Hepatocyte (in vitro differentiated cells): ENCODE measurements around the gene IGSF11. TPM values are rescaled to one million over a fixed set of nuclear protein-coding genes. Genes with fewer than 3 reads are reported as not detected.

Experiments
- DNase-seq: peaks from one replicate; pipeline ENCODE4 v3.0.0-alpha.2; 2016; ENCODE audit warnings: low spot score
- H2AFZ ChIP-seq: fragments of 200-600 bp; sonication (generic); 2 replicates; pipeline ENCODE4 v1.6.0; 2016; ENCODE audit warnings: antibody characterized with exemption, mild to moderate bottlenecking
- H3K27ac ChIP-seq: fragments of 200-600 bp; sonication (generic); 2 replicates; pipeline ENCODE4 v1.5.1; 2016; ENCODE audit warnings: mild to moderate bottlenecking
- H3K27me3 ChIP-seq: fragments of 200-600 bp; sonication (generic); 2 replicates; pipeline ENCODE4 v1.6.1; 2016
- H3K36me3 ChIP-seq: fragments of 200-600 bp; sonication (generic); replicated peaks from 2 replicates; pipeline ENCODE4 v1.5.1; 2016; ENCODE audit warnings: low read depth; ENCODE audit not compliant: insufficient read depth
- H3K4me1 ChIP-seq: fragments of 200-600 bp; sonication (generic); 2 replicates; pipeline ENCODE4 v1.5.1; 2016; ENCODE audit warnings: mild to moderate bottlenecking, moderate library complexity; ENCODE audit not compliant: insufficient read depth
- H3K4me2 ChIP-seq: fragments of 200-600 bp; sonication (generic); 2 replicates; pipeline ENCODE4 v1.6.0; 2016
- H3K4me3 ChIP-seq: fragments of 200-600 bp; sonication (generic); 2 replicates; pipeline ENCODE4 v1.5.1; 2016; ENCODE audit warnings: mild to moderate bottlenecking
- H3K79me2 ChIP-seq: fragments of 200-600 bp; sonication (generic); 2 replicates; pipeline ENCODE4 v1.6.0; 2017; ENCODE audit warnings: mild to moderate bottlenecking
- H3K9me2 ChIP-seq: fragments of 200-600 bp; sonication (generic); replicated peaks from 2 replicates; pipeline ENCODE4 v1.6.0; 2017; ENCODE audit warnings: mild to moderate bottlenecking; ENCODE audit not compliant: insufficient read depth
- H3K9me3 ChIP-seq: fragments of 200-600 bp; sonication (generic); 2 replicates; pipeline ENCODE4 v1.5.1; 2016; ENCODE audit warnings: low read depth, mild to moderate bottlenecking
- H4K20me1 ChIP-seq: fragments of 200-600 bp; sonication (generic); 2 replicates; pipeline ENCODE4 v1.6.0; 2016; ENCODE audit warnings: mild to moderate bottlenecking; ENCODE audit not compliant: insufficient read depth, poor library complexity, severe bottlenecking
- EZH2 ChIP-seq: fragments of 200-600 bp; sonication (generic); IDR thresholded peaks from 2 replicates; pipeline ENCODE4 v1.6.1; 2016; ENCODE audit warnings: antibody characterized with exemption, mild to moderate bottlenecking, borderline replicate concordance
- EZH2phosphoT487 ChIP-seq: fragments of 200-600 bp; sonication (generic); IDR thresholded peaks from one replicate; pipeline ENCODE4 v1.6.1; 2018; ENCODE audit warnings: antibody characterized with exemption, mild to moderate bottlenecking, low read depth, moderate library complexity; ENCODE audit not compliant: unreplicated experiment, severe bottlenecking
- WGBS: methylation state at CpG from one replicate; pipeline ENCODE4 v1.1.6; 2016; ENCODE audit warnings: low lambda C conversion rate; ENCODE audit errors: missing lambda C conversion rate; 5-methylcytosine and 5-hydroxymethylcytosine counted together
- polyA plus RNA-seq: library from polyadenylated mRNA; unstranded; fragments of >200 nt; fragmentation: Nextera tagmentation; extraction: Ambion mirVana; gene quantifications from 2 replicates; pipeline ENCODE4 v1.2.1, GENCODE V29; 2016
- total RNA-seq: library from RNA; depleted of rRNA; stranded (reverse); fragments of >200 nt; gene quantifications from 2 replicates; pipeline ENCODE4 v1.2.3, GENCODE V29; 2014
- TF ChIP-seq, protein P1 (sequence below): fragments of 200-600 bp; sonication (generic); IDR thresholded peaks from 2 replicates; pipeline ENCODE4 v1.5.1; 2016; ENCODE audit warnings: antibody characterized with exemption, mild to moderate bottlenecking; ENCODE audit not compliant: poor library complexity

IGSF11 gene
- total and polyA plus RNA-seq, 2 experiments from 2014 or later = 1.0 TPM; not detected in 1

DNA sequence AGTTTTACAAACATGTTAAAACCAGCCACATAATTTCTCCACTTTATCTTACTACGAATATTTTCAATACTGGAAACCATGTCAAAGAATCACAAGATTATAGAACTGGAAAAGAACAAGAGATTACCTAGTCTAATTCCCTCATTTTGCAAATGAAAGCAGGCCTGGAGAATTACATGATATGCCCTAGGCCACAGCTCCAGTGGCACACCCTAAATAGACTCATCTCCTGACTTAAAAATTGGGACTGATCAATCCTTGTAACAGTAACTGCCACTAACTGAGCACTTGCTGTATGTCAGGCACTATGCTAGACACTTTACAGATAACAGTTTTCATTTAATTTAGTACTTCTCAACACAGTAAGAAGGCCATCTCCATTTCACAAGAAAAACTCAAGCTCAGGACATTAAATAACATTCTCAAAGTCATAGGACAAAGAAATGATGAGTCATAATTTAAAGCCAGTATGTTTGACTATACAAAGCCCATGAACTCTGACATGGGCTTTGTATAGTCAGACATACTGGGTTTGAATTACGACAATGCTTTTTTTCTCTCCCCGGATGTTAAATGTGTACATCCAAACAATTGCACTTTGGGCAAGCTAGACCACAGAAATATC, 9.4 kb downstream of the IGSF11 start:
- H3K4me2 ChIP-seq = no peak overlapping the region
- no peaks in the 10 kb centered on the region for H3K9me2 ChIP-seq
- H3K9me3 ChIP-seq = no peaks in the 10 kb centered on the region
- no peaks in the 10 kb centered on the region for H3K4me1 ChIP-seq
- TF ChIP-seq EZH2 (no peak), EZH2phosphoT487 (no peak)
- TF ChIP-seq, protein P1, sequence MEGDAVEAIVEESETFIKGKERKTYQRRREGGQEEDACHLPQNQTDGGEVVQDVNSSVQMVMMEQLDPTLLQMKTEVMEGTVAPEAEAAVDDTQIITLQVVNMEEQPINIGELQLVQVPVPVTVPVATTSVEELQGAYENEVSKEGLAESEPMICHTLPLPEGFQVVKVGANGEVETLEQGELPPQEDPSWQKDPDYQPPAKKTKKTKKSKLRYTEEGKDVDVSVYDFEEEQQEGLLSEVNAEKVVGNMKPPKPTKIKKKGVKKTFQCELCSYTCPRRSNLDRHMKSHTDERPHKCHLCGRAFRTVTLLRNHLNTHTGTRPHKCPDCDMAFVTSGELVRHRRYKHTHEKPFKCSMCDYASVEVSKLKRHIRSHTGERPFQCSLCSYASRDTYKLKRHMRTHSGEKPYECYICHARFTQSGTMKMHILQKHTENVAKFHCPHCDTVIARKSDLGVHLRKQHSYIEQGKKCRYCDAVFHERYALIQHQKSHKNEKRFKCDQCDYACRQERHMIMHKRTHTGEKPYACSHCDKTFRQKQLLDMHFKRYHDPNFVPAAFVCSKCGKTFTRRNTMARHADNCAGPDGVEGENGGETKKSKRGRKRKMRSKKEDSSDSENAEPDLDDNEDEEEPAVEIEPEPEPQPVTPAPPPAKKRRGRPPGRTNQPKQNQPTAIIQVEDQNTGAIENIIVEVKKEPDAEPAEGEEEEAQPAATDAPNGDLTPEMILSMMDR = no peak
- 97% methylated on average over 3 of the region's 3 CpGs for WGBS
- no peak overlapping the region for H3K27ac ChIP-seq
- no peaks in the 10 kb centered on the region for H3K36me3 ChIP-seq
- no peak overlapping the region for H2AFZ ChIP-seq
- H3K4me3 ChIP-seq = no peak overlapping the region
- H3K79me2 ChIP-seq = no peaks in the 10 kb centered on the region
- H3K27me3 ChIP-seq = no peaks in the 10 kb centered on the region
- no peak for DNase-seq
- H4K20me1 ChIP-seq = no peaks in the 10 kb centered on the region

DNA sequence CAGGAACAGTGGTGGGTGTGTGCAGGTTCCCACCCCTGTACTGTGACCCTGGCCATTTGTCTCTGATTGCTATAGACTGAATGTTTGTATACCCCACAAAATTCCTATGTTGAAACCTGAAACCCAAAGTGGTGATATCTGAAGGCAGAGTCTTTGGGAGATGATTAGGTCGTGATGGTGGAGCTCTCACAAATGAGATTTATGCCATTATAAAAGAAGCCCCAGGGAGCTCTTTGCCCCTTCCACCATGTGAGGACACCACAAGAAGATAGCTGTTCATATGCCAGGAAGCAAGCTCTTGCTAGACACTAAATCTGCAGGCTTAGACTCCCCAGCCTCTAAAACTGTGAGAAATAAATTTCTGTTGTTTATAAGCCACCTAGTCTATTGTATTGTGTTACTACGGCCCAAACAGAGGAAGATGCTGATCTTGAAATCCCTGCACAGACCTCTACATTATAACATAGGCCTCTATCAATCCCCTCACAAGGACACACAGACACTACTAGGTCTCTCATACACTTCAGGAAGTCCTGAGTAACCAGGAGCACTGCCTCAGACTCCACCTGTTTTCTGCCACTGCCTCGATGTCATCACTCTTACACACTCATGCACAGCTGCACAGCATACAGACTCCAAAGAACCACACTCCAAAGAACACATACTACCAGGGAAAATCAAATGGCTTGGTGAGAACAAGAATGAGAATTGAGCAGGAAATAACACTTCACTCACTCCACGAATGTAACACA, 14.7 kb downstream of the IGSF11 start:
- TF ChIP-seq EZH2phosphoT487 = no peak
- TF ChIP-seq EZH2 = no peak
- TF ChIP-seq, protein P1 = no peak
- no peak for DNase-seq
- WGBS = 61% methylated on average over 4 of the region's 4 CpGs
- no peak overlapping the region for H2AFZ ChIP-seq
- H3K9me2 ChIP-seq = no peaks in the 10 kb centered on the region
- H3K27ac ChIP-seq = no peak overlapping the region
- no peak overlapping the region for H3K4me2 ChIP-seq
- no peaks in the 10 kb centered on the region for H3K27me3 ChIP-seq
- H4K20me1 ChIP-seq = no peaks in the 10 kb centered on the region
- no peaks in the 10 kb centered on the region for H3K4me1 ChIP-seq
- H3K79me2 ChIP-seq = no peaks in the 10 kb centered on the region
- H3K36me3 ChIP-seq = no peaks in the 10 kb centered on the region
- no peak overlapping the region for H3K4me3 ChIP-seq
- H3K9me3 ChIP-seq = no peaks in the 10 kb centered on the region

DNA sequence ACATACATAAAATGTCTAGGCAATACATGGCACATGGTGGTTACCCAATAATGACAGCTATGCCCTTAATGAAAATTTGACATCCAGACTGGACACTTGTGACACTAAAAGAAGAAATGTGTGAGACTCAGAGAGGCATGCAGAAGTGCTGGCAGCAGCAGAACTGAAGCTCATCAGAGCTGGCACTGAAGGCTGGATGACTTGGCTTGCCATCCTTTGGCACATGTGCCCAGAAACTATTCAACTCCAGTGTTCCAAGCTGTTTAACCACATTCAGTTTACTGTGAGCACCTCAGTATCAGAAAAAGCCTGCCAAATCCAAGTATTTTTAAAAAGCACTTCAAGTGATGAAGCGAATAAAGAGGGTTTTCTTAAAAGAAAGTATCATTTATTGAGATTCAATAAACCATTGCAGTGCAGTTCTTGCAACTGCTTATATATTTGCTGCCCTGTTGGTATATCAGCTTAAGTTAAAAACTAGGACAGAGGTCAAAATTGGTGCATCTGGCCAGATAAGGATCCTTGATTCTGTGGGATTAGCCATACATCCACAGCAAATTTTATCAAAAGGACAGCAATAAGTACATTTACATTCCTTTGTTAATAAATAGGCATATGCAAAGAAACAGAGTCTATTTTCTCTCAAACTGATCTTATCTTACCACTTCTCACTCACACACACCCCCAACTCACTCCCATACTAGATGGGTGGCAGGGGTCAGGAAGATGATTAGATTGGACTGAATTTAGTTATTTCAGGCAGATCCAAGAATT, 15.8 kb downstream of the IGSF11 start:
- Histone ChIP-seq H3K27me3 (no peaks in the 10 kb centered on the region), H2AFZ (no peak overlapping the region), H3K79me2 (no peaks in the 10 kb centered on the region), H3K4me3 (no peak overlapping the region), H3K36me3 (no peaks in the 10 kb centered on the region), H3K4me1 (no peaks in the 10 kb centered on the region), H4K20me1 (no peaks in the 10 kb centered on the region), H3K9me3 (no peaks in the 10 kb centered on the region), H3K9me2 (no peaks in the 10 kb centered on the region), H3K4me2 (no peak overlapping the region), H3K27ac (no peak overlapping the region)
- TF ChIP-seq EZH2 (no peak), EZH2phosphoT487 (no peak)
- TF ChIP-seq, protein P1 = no peak
- no peak for DNase-seq
- 100% methylated on average over 1 of the region's 1 CpG for whole genome bisulfite sequencing
